ENCODE measurements around the gene AXIN1.
A peak's percentile ranks its signal among the peaks of the same experiment; 100 is the strongest.
"Not testable (repeated sequence)": the region's sequence is repeated elsewhere in the genome, so short reads cannot be mapped to it uniquely, and the experiment has no call there.

AXIN1 gene

DNA sequence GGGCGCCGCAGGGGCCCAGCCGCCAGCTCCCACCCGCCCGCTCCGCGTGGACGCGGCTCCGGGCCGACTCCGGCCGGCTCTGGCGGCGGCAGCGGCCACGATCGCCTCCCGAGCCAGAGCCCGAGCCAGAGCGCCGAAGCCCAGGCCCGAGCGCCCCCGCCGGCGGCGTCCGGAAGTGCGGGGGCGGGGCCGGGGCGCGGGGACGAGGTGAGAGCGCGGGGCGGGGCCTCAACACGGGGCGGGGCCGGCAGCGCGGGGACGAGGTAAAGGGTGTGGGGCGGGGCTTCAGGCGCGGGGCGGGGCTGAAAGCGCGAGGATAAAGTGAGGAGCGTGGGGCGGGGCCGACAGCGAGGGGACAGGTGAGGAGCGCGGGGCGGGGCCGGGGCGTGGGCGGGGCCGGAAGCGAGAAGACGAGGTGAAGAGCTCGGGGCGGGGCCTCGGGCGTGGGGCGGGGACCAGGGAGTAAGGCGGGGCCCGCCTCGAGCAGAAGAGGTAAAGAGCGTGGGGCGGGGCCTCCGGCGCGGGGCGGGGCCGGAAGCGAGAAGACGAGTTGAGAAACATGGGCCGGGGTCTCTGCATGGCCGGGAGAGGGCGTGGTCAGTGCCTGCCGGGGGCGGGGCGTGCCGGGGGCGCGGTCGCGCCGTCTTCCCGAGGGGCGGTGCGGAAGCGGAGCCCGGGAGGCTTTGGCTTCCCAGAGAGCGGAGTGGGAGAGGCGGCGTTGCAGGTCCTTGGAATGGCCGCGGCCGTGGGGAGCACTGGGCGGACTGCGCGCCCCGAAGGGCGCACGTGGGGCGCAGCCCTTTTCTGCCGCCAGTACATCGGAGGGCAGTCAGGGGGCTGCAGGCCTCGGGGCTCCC lies at the start of gene AXIN1:
Gene AXIN1 (minus strand): TSS at position 177 of the 857 bp plus-strand sequence. CDS start 5,698 bp downstream, outside the sequence.
- DNase-seq, result peak; percentile 100

DNA sequence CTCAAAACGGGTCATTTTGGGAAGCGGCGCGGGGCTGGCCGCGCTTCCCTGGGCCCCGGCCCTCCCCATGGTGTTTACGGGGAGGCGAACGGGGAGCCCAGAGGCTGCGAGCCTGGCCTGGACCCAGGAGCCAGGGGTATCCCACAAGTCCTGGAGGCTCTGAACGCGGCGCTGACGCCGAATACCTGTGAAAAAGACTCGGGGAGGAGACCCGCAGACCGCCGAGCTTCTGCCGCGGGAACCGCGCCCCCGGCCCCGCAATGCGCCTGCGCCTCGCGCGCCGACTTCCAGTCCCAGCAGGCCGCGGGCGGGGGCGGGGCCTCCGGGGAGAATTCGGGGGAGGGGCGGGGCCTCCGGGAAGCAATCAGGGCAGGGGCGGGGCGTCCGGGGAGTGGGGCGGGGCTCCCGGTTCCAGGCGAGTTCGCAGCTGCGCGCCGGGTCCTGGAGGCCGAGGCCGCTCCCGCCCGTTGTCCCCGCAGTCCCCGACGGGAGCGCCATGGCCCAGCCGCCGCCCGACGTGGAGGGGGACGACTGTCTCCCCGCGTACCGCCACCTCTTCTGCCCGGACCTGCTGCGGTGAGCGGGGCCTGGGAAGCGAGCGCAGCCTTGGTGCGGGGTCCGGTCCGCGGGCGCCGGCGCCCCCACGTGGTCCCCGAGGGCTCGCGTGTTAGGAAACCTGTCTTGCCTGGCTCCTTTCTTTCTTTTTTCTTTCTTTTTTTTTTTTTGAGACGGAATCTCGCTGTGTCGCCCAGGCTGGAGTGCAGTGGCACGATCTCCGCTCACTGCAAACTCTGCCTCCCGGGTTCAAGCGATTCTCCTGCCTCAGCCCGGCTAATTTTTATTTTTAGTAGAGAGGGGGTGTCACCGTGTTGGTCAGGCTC lies 49.2 kb upstream of the AXIN1 start, which contains the start of gene DECR2:
Gene DECR2 (plus strand): TSS at position 418 of the 881 bp plus-strand sequence. CDS start 79 bp downstream, at position 497.
- peak; percentile 96 for DNase-seq

DNA sequence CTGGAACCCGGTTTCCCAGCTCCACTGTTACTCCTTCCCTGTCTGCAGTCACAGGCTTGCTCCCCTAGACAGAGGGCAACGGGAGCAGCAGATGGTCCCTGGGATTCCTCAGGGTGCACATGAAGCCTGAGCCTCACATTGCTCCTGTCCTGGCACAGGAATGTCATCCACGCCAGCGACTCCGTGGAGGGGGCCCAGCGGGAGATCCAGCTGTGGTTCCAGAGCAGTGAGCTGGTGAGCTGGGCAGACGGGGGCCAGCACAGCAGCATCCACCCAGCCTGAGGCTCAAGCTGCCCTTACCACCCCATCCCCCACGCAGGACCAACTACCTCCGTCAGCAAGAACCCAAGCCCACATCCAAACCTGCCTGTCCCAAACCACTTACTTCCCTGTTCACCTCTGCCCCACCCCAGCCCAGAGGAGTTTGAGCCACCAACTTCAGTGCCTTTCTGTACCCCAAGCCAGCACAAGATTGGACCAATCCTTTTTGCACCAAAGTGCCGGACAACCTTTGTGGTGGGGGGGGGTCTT lies 47.6 kb upstream of the AXIN1 start:
- DNase-seq, result no peak

- no peak for DNase-seq
These were observed 47.0 kb upstream of the AXIN1 start for GRCh38 chr16:399340-400019.

GRCh38 chr16:398561-399339 lies 46.2 kb upstream of the AXIN1 start:
- DNase-seq, result no peak

DNA sequence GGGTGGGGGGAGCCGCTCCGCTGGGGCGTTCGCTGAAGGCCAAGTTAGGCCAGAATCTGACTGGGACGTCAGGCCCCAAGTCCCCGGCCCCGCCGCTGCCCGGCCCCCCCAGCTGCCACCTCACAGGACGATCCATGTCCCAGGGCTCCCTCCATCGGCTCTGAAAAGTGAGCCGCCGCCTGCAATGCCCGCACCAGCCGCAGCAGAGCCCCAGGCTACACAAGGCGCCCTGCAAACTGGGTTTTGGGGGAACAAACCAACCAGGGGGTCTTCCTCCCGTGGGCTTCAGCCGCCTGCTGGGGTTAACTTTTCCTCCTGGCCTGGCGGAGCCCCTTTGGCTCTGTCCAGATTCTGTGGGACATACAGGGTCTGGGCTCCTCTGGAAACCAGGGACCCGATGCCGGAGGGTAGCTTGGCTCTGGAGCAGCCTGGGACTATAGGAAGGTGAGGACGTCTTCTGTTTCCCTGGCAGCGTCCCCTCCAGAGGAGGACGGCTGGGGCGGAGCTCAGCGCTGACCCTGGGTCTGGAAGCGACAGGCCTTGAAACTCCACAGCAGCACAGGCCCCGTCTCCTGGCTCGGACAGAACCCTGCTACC lies 45.3 kb upstream of the AXIN1 start:
- peak; percentile 21 for DNase-seq

- peak; percentile 34 for DNase-seq
These were observed 44.7 kb upstream of the AXIN1 start, which contains the start of gene NME4 for GRCh38 chr16:397135-397661. Gene NME4 (plus strand): TSS chr16:397199. CDS start chr16:397223, 24 bp downstream.

GRCh38 chr16:396605-397004 lies 44.1 kb upstream of the AXIN1 start:
- no peak for DNase-seq

GRCh38 chr16:396199-396598 lies 43.7 kb upstream of the AXIN1 start:
- no peak for DNase-seq

DNA sequence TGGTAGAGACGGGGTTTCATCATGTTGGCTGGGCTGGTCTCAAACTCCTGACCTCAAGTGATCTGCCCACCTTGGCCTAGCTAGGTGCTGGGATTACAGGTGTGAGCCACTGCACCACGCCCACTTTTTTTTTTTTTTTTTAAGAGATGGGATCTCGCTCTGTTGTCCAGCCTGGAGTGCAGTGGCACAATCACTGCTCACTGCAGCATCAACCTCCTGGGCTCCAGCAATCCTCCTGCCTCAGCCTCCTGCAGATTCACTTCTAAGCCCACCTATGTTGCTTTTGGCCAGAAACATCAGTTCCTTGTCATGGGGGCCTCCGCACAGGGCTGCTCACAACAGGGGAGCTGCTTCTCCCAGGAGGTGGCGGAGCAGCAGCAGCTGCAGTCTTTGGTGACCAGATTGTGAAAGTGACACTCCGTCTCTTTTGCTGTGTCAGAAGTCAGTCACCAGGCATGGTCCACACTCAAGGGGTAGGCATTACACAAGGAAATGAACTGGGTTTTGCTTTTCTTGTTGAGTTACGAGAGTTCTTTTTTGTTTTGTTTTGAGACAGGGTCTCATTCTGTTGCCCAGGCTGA lies 40.0 kb upstream of the AXIN1 start:
- DNase-seq, result no peak

- peak; percentile 78 for DNase-seq
These were observed 39.4 kb upstream of the AXIN1 start for GRCh38 chr16:391885-392335.

- DNase-seq, result no peak
These were observed 36.8 kb upstream of the AXIN1 start for GRCh38 chr16:389352-389751.

GRCh38 chr16:387761-388666 lies 35.5 kb upstream of the AXIN1 start:
- not testable (repeated sequence) for DNase-seq

GRCh38 chr16:386641-387156 lies 34.2 kb upstream of the AXIN1 start:
- DNase-seq, result no peak

DNA sequence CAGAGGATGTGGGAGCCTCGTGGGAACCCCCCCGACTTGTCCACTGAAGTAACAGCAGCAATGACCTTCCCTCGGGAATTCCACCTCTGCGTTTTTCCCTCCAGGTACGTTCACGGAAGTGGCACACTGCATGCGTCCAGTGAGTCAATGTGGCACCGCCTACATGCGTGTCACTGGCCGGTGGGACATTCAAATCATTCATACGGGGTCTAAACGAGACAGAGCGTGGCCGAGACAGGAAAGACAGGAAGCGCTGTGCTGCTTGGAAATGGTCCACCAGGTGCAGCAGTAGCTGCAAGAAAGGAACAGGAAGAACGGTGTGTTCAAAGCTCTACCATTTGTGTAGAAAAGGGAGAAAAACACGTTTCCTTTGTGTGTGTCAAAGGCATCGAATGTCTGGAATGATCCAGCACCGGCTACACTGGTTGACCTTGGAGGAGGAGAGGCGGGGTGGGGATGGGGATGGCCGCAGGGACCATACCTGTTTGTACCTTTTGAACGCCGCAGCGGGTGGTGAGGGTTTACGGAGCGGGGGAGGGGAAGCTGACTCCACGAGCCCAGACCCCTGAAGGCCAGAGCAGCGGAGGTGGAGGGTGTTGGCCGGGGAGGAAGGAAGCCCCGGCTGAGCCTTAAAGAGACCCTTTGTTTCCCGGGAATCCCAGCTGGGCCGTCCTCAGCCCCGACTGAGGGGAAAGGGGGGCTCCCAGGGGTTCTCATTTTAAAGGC lies 31.0 kb upstream of the AXIN1 start:
- DNase-seq, result peak; percentile 46

DNA sequence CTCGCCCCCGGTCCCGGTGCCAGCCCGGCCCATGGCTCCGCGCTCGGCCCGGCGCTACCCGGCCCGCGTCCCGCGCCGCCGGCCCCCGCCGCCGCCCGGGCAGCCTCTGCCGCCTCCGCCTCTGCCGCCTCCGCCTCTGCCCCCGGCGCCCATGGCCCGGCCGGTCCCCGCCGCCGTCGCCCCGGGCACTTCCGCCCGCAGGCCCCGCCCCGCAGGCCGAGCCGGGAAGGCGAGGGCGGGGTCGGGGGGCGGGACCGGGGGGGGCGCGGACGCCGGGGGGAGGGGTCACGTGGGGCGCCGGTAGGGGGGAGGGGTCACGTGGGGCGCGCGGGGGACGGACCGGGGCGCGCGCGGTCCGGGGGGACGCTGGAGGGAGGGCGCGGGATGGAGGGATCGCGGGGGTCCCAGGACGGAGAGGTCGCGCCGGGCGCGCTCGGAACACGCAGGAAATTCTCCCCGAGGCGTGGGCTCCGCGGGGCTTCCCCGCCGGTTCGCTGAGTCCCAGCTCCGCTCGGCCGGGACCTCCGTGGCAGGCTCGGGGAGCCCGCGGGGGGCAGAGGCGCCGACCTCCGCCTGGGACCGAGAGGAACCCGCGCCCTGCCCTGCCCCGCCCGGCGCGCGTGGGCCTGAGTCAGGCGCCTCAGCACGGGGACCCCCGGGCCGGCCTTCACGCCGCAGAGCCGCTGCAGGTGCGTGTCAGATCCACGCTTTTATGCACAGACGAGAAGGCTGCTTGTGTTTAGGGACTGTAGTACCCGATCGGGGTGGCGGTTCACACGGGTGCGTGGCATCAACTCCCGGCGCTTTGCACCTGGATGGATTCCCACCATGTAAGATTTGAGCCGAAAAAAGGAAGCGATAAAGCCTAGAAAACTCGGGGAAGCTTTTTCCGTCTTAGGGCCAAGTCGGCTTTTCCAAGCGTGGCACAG lies 29.5 kb upstream of the AXIN1 start, which contains the start of gene PGAP6:
Gene PGAP6 (minus strand): TSS at position 190 of the 929 bp plus-strand sequence. CDS start 157 bp downstream, at position 33.
- peak; percentile 75 for DNase-seq

Measured in CD4-positive, alpha-beta T cell treated with Interleukin-12 subunit alpha and Interleukin-12 subunit beta, for 1 hour (primary cell).